Urothelium cell line (cell line): Measurements from ENCODE around the gene ANKFN1.
A peak's percentile ranks its signal among the peaks of the same experiment; 100 is the strongest.

ENCODE experiments used
- DNase-seq: peaks from one replicate; pipeline ENCODE4 v3.0.0; 2011; ENCODE audit warnings: low spot score, mixed read lengths
- FAIRE-seq: peaks from 2 replicates; lab custom pipeline; 2011; peaks lifted over from hg19 to GRCh38; lab: Jason Lieb, UNC

The ANKFN1 gene

DNA sequence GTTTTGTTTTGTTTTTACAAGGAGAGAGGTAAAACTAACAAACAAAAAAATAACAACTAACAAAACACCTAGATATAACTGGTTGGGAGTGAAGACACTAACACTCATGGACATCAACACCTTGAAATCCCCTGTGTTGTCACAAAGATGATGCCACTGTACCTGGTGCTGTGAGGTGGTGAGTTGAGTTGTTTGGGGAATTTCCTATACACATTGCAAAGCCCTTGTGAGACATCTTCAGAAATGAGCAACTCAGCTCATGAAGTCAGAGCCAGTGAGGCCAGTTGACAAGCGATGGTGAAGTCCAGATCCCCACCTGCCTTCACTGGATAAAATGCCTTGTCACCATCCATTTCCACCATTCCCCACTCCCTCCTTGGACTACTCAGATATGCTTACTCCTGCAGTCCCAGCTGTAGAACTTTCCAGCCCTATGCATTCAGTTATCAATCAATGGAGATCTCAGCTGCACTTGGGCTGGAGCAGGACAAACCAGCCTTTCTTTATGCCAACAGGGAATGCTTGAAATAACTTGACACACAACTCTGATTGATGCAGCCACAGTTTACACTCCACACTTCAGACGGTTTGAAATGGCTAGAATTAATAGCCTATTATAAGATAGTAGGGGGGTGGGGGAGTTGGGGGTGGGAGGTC is 22.2 kb downstream of the ANKFN1 start:
- FAIRE-seq (no peak), DNase-seq (no peak)

- peak; percentile 64 for DNase-seq
- FAIRE-seq = no peak
Observed at GRCh38 chr17:56176091-56176490, 22.8 kb downstream of the ANKFN1 start.

DNA sequence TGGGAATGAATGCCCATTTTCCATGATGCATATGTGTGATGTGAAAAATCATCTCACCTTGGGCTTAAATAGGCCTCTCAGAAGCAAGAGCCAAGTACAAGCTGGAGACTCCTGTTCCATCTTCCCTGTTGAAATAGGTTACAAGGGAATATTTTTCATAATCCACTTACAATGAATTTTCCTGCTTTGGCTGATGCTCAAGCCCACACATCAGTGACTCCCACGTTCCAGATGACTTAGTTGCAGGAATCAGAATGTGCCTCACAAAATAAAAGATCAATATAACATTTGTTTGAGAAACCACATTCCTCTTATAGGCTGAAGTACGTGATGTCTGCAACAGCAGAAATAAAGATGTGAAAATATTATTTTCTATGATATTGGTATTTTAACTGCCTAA is 24.1 kb downstream of the ANKFN1 start:
- no peak for FAIRE-seq
- DNase-seq = no peak

- no peak for DNase-seq
- no peak for FAIRE-seq
Observed at GRCh38 chr17:56178203-56178602, 24.9 kb downstream of the ANKFN1 start.

GRCh38 chr17:56182081-56182480 is 28.8 kb downstream of the ANKFN1 start:
- no peak for FAIRE-seq
- no peak for DNase-seq

DNA sequence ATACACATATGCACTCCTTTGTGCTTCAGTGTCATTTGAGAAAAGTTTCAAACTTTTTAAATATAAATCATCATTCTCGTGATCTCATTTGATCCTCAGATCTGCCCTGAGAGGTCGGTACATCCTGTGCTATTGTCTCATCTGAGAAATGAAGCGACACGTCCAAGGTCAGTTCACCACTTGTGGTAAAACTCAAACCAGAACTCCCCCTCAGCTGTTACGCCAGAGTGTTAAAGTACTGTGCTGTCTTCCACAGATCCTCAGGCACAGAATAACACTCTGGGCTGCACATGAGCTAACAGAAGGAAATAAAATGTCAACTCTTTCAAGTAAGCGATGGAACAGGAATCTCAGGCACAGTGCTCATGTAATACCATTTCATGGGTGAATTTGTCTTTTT is 31.4 kb downstream of the ANKFN1 start:
- no peak for FAIRE-seq
- no peak for DNase-seq

- peak; percentile 20 for DNase-seq
- FAIRE-seq = no peak
Observed at GRCh38 chr17:56185491-56186221, 32.4 kb downstream of the ANKFN1 start.

- FAIRE-seq = no peak
- peak; percentile 46 for DNase-seq
Observed at GRCh38 chr17:56186222-56186786, 33.0 kb downstream of the ANKFN1 start.

DNA sequence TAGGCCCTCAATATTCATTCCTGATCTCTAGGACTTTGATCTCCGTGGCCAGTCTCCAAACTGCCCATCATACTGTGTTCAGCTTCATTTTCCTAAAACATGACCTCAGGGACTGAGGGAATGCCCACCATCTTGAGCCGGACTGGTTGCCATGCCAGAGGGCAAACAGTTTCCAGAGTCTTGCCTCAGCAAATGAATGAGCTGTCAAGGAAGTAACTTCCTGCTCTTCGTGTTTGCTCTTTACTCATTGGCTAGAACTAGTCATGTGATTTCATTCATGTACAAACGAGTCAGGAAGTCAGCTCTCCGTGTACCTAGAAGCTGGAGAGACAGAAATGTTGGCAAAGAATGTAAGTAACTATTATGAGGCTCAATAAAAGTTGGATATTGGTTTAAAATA is 50.2 kb downstream of the ANKFN1 start:
- FAIRE-seq = no peak
- no peak for DNase-seq

DNA sequence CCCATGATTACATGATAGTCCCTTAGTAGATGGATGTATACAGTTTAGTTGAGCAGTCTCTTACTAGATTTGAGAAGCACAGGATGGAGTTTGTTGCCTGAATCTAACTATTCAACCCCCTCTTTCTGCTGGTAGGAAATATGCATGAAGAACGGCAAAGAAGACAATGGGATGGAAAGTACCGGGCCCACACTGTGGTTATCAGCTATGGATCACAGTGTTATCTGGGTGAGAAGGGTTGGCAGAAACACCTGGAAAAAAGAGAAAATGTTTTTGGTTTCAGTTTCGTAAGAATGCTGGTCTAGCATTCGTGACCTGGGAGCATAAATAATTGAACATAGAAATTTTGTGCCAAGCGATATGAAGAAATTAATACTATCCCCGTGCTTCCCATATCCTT is 53.1 kb downstream of the ANKFN1 start:
- FAIRE-seq (no peak), DNase-seq (no peak)

DNA sequence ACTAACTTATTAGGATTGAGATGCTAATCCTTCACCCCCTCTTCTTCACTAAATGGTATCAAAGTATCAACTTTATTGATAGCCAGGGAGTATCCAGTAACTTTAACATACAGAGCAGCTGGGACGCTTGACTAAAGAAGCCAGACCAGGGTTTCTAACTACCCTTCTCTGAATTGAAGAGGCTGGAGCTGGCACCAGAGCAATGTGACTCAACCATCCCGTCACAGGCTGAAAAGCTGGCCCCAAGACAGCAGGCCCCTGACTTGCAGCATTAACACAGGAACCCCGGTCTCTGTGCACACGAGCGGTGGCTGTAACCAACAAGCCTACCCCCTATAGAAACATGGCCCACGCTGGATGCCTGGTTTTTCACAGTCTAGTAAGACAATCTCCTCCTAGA is 59.8 kb downstream of the ANKFN1 start:
- FAIRE-seq = no peak
- no peak for DNase-seq

DNA sequence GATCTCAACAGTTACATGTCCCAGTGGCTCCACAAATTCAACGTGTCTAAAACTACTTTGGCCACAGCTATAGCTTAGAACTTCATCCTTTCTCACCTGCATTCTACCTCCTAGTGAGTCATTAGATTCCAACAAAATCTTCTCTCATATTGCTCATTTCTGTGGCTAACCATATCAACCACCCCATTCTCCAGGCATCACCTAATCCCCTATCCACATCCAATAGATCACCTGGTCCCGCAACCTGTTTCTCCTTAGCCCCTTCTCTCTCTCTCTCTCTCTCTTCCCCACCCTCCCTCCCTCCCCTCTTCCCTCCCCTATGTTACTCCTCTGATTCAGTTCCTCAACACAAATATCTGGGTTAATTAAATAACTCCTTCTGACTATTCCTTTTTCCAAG is 64.6 kb downstream of the ANKFN1 start:
- peak; percentile 36 for DNase-seq
- FAIRE-seq = no peak

GRCh38 chr17:56222255-56222654 is 69.0 kb downstream of the ANKFN1 start:
- DNase-seq (no peak), FAIRE-seq (peak; percentile 17)

- DNase-seq = no peak
- no peak for FAIRE-seq
Observed at GRCh38 chr17:56230660-56231059, 77.4 kb downstream of the ANKFN1 start.

DNA sequence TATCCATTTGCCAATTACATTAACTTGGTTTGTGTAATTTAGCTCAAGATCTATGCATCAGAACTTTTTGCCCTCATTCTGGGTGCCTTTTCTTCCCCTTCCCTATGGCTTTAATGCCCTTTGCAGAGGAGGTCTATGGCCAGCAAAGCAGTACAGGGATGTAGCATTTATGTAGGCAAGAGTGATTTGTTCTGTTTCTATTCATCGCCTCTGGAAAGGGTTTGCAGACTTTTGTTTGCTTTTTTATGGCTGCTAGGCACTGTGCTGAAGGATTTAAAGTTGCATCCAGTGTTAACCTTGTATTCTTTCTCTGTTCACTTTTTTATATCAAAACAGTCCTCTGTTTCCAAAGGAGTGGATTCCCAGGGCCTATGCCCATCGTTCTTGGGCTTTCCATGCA is 78.0 kb downstream of the ANKFN1 start:
- DNase-seq = no peak
- FAIRE-seq = no peak

GRCh38 chr17:56231693-56232092 is 78.4 kb downstream of the ANKFN1 start:
- DNase-seq = no peak
- FAIRE-seq = no peak

GRCh38 chr17:56244268-56244890 is 91.1 kb downstream of the ANKFN1 start:
- peak; percentile 5 for FAIRE-seq
- no peak for DNase-seq

DNA sequence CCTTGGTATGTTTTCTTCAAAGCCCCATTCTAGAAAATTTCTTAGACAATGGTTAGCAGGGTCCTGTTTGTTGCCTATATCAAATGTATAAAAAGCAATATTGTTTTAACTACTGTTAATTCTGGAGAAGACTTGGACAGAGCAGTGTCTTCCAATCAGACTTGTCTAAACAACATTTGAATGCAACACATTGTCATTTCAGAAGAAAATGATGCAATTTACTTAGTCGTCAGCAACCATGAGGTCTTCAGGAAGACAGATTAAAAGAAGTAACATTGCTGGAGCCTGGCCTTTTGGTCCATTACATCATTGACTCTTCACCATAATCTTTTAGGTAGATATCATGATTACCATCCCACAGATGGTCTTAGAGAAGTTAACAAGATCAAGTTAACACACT is 94.5 kb downstream of the ANKFN1 start:
- FAIRE-seq = peak; percentile 9
- no peak for DNase-seq

DNA sequence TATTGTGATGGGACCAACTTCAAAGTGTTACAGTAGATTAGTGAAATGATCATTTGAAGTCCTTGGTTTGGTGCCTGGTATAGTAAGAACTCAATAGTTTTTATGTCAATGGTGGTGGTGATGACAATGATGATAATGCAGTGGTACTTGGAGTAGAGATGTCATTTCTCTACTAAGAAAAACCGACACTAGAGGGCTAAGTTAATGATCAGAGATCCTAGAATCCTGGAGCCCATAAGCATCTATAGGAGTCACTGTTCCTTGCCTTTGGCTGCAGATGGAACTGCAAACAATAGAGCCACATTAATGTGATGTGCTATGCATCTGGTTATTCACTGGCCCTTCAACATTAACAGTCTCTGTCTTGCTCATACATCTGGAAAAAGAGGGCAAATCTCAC is 103.8 kb downstream of the ANKFN1 start:
- DNase-seq = no peak
- FAIRE-seq = no peak

DNA sequence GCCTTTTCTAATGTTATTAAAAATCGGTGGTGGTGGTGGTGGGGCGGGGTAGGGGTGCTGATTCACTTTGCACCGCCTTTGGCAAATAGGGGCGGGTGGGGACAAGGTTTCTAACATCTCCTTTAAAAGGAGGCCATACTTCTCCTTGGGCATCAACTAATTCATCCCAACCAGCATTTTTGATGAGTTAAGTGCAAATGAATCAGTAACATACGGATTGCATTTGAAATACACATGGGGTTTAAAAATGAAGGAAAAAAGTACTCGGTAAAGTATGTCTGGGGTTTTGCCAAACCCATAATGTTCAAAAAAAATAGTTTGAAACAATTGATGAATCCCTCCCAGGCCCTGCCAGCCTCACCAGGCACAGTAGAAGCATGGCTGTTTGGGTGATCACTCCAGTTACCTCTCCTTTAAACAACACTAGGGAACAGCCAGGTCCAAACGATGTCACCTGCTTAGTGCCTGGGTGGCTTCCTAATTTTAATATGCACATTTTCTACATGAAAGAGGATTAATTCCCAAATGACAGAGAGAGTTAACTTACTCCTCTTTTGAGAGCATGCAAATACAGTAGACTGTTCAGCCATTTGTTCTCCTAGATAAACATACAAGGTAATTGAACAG is 107.2 kb downstream of the ANKFN1 start:
- no peak for DNase-seq
- FAIRE-seq = no peak

DNA sequence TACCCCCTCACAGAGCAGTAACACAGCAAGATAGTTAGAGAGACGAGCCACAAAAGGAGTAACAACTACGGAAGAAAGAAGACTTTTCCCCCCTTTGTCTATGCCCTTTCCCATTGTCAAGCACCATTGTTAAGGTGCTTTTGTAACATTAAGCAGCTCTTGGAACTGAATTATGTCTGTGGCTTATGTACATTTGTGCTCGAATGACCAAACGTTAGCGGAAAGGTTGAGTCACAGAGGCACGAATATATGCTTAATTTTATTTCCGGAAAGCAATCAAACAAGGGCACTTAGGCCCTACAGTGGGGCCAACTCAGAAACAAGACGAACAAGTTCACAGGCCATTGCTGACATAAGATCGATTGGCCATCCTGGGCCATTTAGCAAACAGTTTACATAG is 109.5 kb downstream of the ANKFN1 start:
- DNase-seq (no peak), FAIRE-seq (no peak)
